Measurements from ENCODE around the gene TCF23.

The TCF23 gene

GRCh38 chr2:27136751-27137150 is 12.1 kb upstream of the TCF23 start:
- TF ChIP-seq PAX5 (IDR thresholded peaks at IDR 0.05; ENCODE audit: insufficient read depth, low read length, severe bottlenecking) (no peak), POLR2AphosphoS5 (IDR thresholded peaks at IDR 0.05; ENCODE audit: low read depth, low read length) (no peak), TAF1 (IDR thresholded peaks at IDR 0.05; ENCODE audit: low read depth, low read length) (no peak), POU2F2 (IDR thresholded peaks at IDR 0.05; ENCODE audit: low read depth, low read length) (no peak)
- DNase-seq (ENCODE audit: insufficient read length, low spot score) (no peak), FAIRE-seq (no peak)

- FAIRE-seq (no peak), DNase-seq (ENCODE audit: insufficient read length, low spot score) (no peak)
- TF ChIP-seq SPI1 (IDR thresholded peaks at IDR 0.05; ENCODE audit: low read depth, low read length) (no peak), POLR2AphosphoS5 (IDR thresholded peaks at IDR 0.05; ENCODE audit: low read depth, low read length) (no peak), POU2F2 (IDR thresholded peaks at IDR 0.05; ENCODE audit: low read depth, low read length) (no peak), POLR2A (IDR thresholded peaks at IDR 0.05; ENCODE audit: low read depth, low read length) (no peak)
Measured at GRCh38 chr2:27137322-27137935, 11.4 kb upstream of the TCF23 start.

- FAIRE-seq, result no peak
- TF ChIP-seq SPI1 (IDR thresholded peaks at IDR 0.05; ENCODE audit: low read depth, low read length), result no peak
- TF ChIP-seq POLR2AphosphoS5 (IDR thresholded peaks at IDR 0.05; ENCODE audit: low read depth, low read length), result no peak
- no peak for TF ChIP-seq TAF1 (IDR thresholded peaks at IDR 0.05; ENCODE audit: low read depth, low read length)
- no peak for TF ChIP-seq PAX5 (IDR thresholded peaks at IDR 0.05; ENCODE audit: insufficient read depth, low read length, severe bottlenecking)
- TF ChIP-seq POLR2A (IDR thresholded peaks at IDR 0.05; ENCODE audit: low read depth, low read length), result no peak
- TF ChIP-seq POU2F2 (IDR thresholded peaks at IDR 0.05; ENCODE audit: low read depth, low read length), result no peak
- DNase-seq (ENCODE audit: insufficient read length, low spot score), result no peak
Measured at GRCh38 chr2:27138111-27138510, 10.7 kb upstream of the TCF23 start.

GRCh38 chr2:27139310-27139709 is 9.5 kb upstream of the TCF23 start, which contains the start of gene PRR30:
Gene PRR30, minus strand, starts transcription at chr2:27139410. Its CDS starts 1,081 bp downstream, at chr2:27138329.
- FAIRE-seq, result no peak
- TF ChIP-seq SPI1 (IDR thresholded peaks at IDR 0.05; ENCODE audit: low read depth, low read length), result no peak
- TF ChIP-seq POU2F2 (IDR thresholded peaks at IDR 0.05; ENCODE audit: low read depth, low read length), result no peak
- TF ChIP-seq POLR2A (IDR thresholded peaks at IDR 0.05; ENCODE audit: low read depth, low read length), result no peak
- TF ChIP-seq TAF1 (IDR thresholded peaks at IDR 0.05; ENCODE audit: low read depth, low read length), result no peak
- TF ChIP-seq PAX5 (IDR thresholded peaks at IDR 0.05; ENCODE audit: insufficient read depth, low read length, severe bottlenecking), result no peak
- TF ChIP-seq POLR2AphosphoS5 (IDR thresholded peaks at IDR 0.05; ENCODE audit: low read depth, low read length), result no peak
- DNase-seq (ENCODE audit: insufficient read length, low spot score), result no peak

- no peak for FAIRE-seq
- no peak for TF ChIP-seq POLR2A (IDR thresholded peaks at IDR 0.05; ENCODE audit: low read depth, low read length)
- no peak for TF ChIP-seq PAX5 (IDR thresholded peaks at IDR 0.05; ENCODE audit: insufficient read depth, low read length, severe bottlenecking)
- TF ChIP-seq POLR2AphosphoS5 (IDR thresholded peaks at IDR 0.05; ENCODE audit: low read depth, low read length), result no peak
- TF ChIP-seq TAF1 (IDR thresholded peaks at IDR 0.05; ENCODE audit: low read depth, low read length), result no peak
- TF ChIP-seq POU2F2 (IDR thresholded peaks at IDR 0.05; ENCODE audit: low read depth, low read length), result no peak
- no peak for TF ChIP-seq SPI1 (IDR thresholded peaks at IDR 0.05; ENCODE audit: low read depth, low read length)
- no peak for DNase-seq (ENCODE audit: insufficient read length, low spot score)
Measured at GRCh38 chr2:27143285-27143684, 5.5 kb upstream of the TCF23 start.

GRCh38 chr2:27145682-27146081 is 3.1 kb upstream of the TCF23 start:
- TF ChIP-seq TAF1 (IDR thresholded peaks at IDR 0.05; ENCODE audit: low read depth, low read length) (no peak), PAX5 (IDR thresholded peaks at IDR 0.05; ENCODE audit: insufficient read depth, low read length, severe bottlenecking) (no peak), SPI1 (IDR thresholded peaks at IDR 0.05; ENCODE audit: low read depth, low read length) (no peak), POLR2AphosphoS5 (IDR thresholded peaks at IDR 0.05; ENCODE audit: low read depth, low read length) (no peak), POLR2A (IDR thresholded peaks at IDR 0.05; ENCODE audit: low read depth, low read length) (no peak), POU2F2 (IDR thresholded peaks at IDR 0.05; ENCODE audit: low read depth, low read length) (no peak)
- FAIRE-seq (no peak), DNase-seq (ENCODE audit: insufficient read length, low spot score) (no peak)

GRCh38 chr2:27147935-27148334 is 869 bp upstream of the TCF23 start:
- TF ChIP-seq POLR2A (IDR thresholded peaks at IDR 0.05; ENCODE audit: low read depth, low read length) (no peak), TAF1 (IDR thresholded peaks at IDR 0.05; ENCODE audit: low read depth, low read length) (no peak), PAX5 (IDR thresholded peaks at IDR 0.05; ENCODE audit: insufficient read depth, low read length, severe bottlenecking) (no peak), SPI1 (IDR thresholded peaks at IDR 0.05; ENCODE audit: low read depth, low read length) (no peak), POLR2AphosphoS5 (IDR thresholded peaks at IDR 0.05; ENCODE audit: low read depth, low read length) (no peak), POU2F2 (IDR thresholded peaks at IDR 0.05; ENCODE audit: low read depth, low read length) (no peak)
- DNase-seq (ENCODE audit: insufficient read length, low spot score), result no peak
- FAIRE-seq, result no peak

- DNase-seq (ENCODE audit: insufficient read length, low spot score) (no peak), FAIRE-seq (no peak)
- no peak for TF ChIP-seq SPI1 (IDR thresholded peaks at IDR 0.05; ENCODE audit: low read depth, low read length)
- TF ChIP-seq POLR2A (IDR thresholded peaks at IDR 0.05; ENCODE audit: low read depth, low read length), result no peak
- no peak for TF ChIP-seq POU2F2 (IDR thresholded peaks at IDR 0.05; ENCODE audit: low read depth, low read length)
- no peak for TF ChIP-seq PAX5 (IDR thresholded peaks at IDR 0.05; ENCODE audit: insufficient read depth, low read length, severe bottlenecking)
Measured at GRCh38 chr2:27149570-27150405, 984 bp downstream of the TCF23 start.

- DNase-seq (ENCODE audit: insufficient read length, low spot score), result no peak
- no peak for FAIRE-seq
- TF ChIP-seq PAX5 (IDR thresholded peaks at IDR 0.05; ENCODE audit: insufficient read depth, low read length, severe bottlenecking), result no peak
- no peak for TF ChIP-seq TAF1 (IDR thresholded peaks at IDR 0.05; ENCODE audit: low read depth, low read length)
- TF ChIP-seq POU2F2 (IDR thresholded peaks at IDR 0.05; ENCODE audit: low read depth, low read length), result no peak
- no peak for TF ChIP-seq POLR2A (IDR thresholded peaks at IDR 0.05; ENCODE audit: low read depth, low read length)
- TF ChIP-seq POLR2AphosphoS5 (IDR thresholded peaks at IDR 0.05; ENCODE audit: low read depth, low read length), result no peak
- TF ChIP-seq SPI1 (IDR thresholded peaks at IDR 0.05; ENCODE audit: low read depth, low read length), result no peak
Measured at GRCh38 chr2:27150639-27151230, 1.9 kb downstream of the TCF23 start.

Measured in GM12891 (cell line).